Lung (tissue), 12 donors: Measurements from ENCODE around the gene PPP2R3A. TPM values are rescaled to one million over a fixed set of nuclear protein-coding genes. Genes with fewer than 3 reads are reported as not detected.
A peak's percentile ranks its signal among the peaks of the same experiment; 100 is the strongest.

Experiments used
- ATAC-seq: fragments of 200-7000 bp; cut with Tn5 transposase; one replicate; pipeline ENCODE4 v1.9.1; 2020; ENCODE audit warnings: moderate number of reproducible peaks; ENCODE audit not compliant: insufficient read depth, low FRiP score
- DNase-seq, 3 donors: peaks; one replicate each; pipeline ENCODE4 v3.0.0-alpha.2; 2013 to 2017
- H3K27ac ChIP-seq, 2 donors: one replicate each; pipeline ENCODE4 v1.5.1; 2013; ENCODE audit warnings: mild to moderate bottlenecking in 2 of 2, moderate library complexity in 2 of 2, control low read depth in 1 of 2, inconsistent platforms in 1 of 2, low read depth in 1 of 2, low read length in 1 of 2
- H3K27me3 ChIP-seq, 3 donors: one replicate each; pipeline ENCODE4 v1.5.1; 2013; ENCODE audit warnings: low read length in 2 of 3; ENCODE audit not compliant: control insufficient read depth in 3 of 3, insufficient read depth in 3 of 3
- H3K36me3 ChIP-seq, 4 donors: one replicate each; pipeline ENCODE4 v1.5.1; 2013; ENCODE audit warnings: low read length in 4 of 4, mild to moderate bottlenecking in 1 of 4, moderate library complexity in 1 of 4; ENCODE audit not compliant: control insufficient read depth in 4 of 4, insufficient read depth in 4 of 4
- H3K4me1 ChIP-seq, 5 donors: one replicate each; pipeline ENCODE4 v1.5.1; 2013; ENCODE audit warnings: low read length in 5 of 5, mild to moderate bottlenecking in 2 of 5, moderate library complexity in 1 of 5; ENCODE audit not compliant: control insufficient read depth in 5 of 5, insufficient read depth in 5 of 5
- H3K4me3 ChIP-seq: one replicate; pipeline ENCODE4 v1.5.1; 2013; ENCODE audit warnings: mild to moderate bottlenecking, control low read depth, moderate library complexity
- H3K9ac ChIP-seq, 2 donors: one replicate each; pipeline ENCODE4 v1.5.1; 2013; ENCODE audit warnings: low read length in 2 of 2, control low read depth in 1 of 2; ENCODE audit not compliant: insufficient read depth in 1 of 2
- H3K9me3 ChIP-seq, 4 donors: one replicate each; pipeline ENCODE4 v1.5.1; 2013; ENCODE audit warnings: low read length in 3 of 4, mild to moderate bottlenecking in 1 of 4, moderate library complexity in 1 of 4; ENCODE audit not compliant: control insufficient read depth in 4 of 4, insufficient read depth in 3 of 4
- CTCF ChIP-seq: IDR thresholded peaks from 2 replicates; pipeline ENCODE4 v1.5.1; 2012; ENCODE audit warnings: mild to moderate bottlenecking; ENCODE audit errors: control extremely low read depth, extremely low read depth
- WGBS, 2 donors: extraction: QIAGEN DNeasy Blood & Tissue Kit; methylation state at CpG; one replicate each; pipeline ENCODE4 v1.1.7; 2013; 5-methylcytosine and 5-hydroxymethylcytosine counted together
- polyA plus RNA-seq, 2 donors: library from polyadenylated mRNA; stranded (reverse); fragments of 200-250 nt; gene quantifications; one replicate each; pipeline ENCODE4 v1.2.1, GENCODE V29; 2013
- total RNA-seq, 2 donors: library from RNA; depleted of rRNA in 1 of 2; stranded (reverse); fragments of >200 nt in 1 of 2; gene quantifications; one replicate each; pipeline ENCODE4 v1.2.1, GENCODE V29; 2014 to 2021
- donor health status: control.
- donor health status: control.
- donor health status: Bipolar disorder and iron deficiency.
- donor health status: healthy.
- donor health status: DM: yes; HTN: yes; CAD: no.

PPP2R3A gene
- total and polyA plus RNA-seq, 4 donors, result 1.6 to 17.0 (median 4.6) TPM

- no peaks in the 10 kb centered on the region for H3K9me3 ChIP-seq
- H3K4me3 ChIP-seq, result no peak overlapping the region
- peaks cover 0 to 17% (median 0%) of the 10 kb centered on the region in 5 donors for H3K4me1 ChIP-seq
- WGBS, 2 donors, result 63 to 68% methylated on average over 3 of the region's 3 CpGs
- no peak overlapping the region for H3K9ac ChIP-seq
- TF ChIP-seq CTCF, result no peak
- no peak overlapping the region for H3K27ac ChIP-seq
- no peak for DNase-seq
- H3K27me3 ChIP-seq, result no peaks in the 10 kb centered on the region
- no peak for ATAC-seq
- peaks cover 0 to 6% (median under 1%) of the 10 kb centered on the region in 4 donors for H3K36me3 ChIP-seq
Measured at GRCh38 chr3:136070334-136070733, 104.8 kb downstream of the PPP2R3A start.

GRCh38 chr3:136070953-136071949 lies 105.7 kb downstream of the PPP2R3A start:
- H3K9ac ChIP-seq, result no peak overlapping the region
- no peak for ATAC-seq
- WGBS, 2 donors, result 49 to 52% methylated on average over 9 of the region's 9 CpGs

GRCh38 chr3:136074546-136075170 lies 109.1 kb downstream of the PPP2R3A start:
- H3K27me3 ChIP-seq, result no peaks in the 10 kb centered on the region
- 92 to 97% methylated on average over 1 of the region's 1 CpG for WGBS, 2 donors
- H3K9ac ChIP-seq, result no peak overlapping the region
- peaks cover 0 to 2% (median under 1%) of the 10 kb centered on the region in 4 donors for H3K36me3 ChIP-seq
- no peak for ATAC-seq
- no peak overlapping the region for H3K4me3 ChIP-seq
- H3K27ac ChIP-seq, result peak overlapping the region in 1 of 2 donors; percentile 53
- peak in 2 of 3 donors; percentile 22 to 31 for DNase-seq
- no peak for TF ChIP-seq CTCF
- H3K4me1 ChIP-seq, result peaks cover 0 to 20% (median 2%) of the 10 kb centered on the region in 5 donors
- H3K9me3 ChIP-seq, result no peaks in the 10 kb centered on the region

More at GRCh38 chr3:136070953-136071949, 105.7 kb downstream of the PPP2R3A start:
- Histone ChIP-seq H3K36me3 (peaks cover 0 to 4% (median under 1%) of the 10 kb centered on the region in 4 donors), H3K27me3 (no peaks in the 10 kb centered on the region), H3K4me3 (no peak overlapping the region), H3K4me1 (peaks cover 0 to 20% (median 0%) of the 10 kb centered on the region in 5 donors), H3K27ac (peak overlapping the region; percentile 12 to 30), H3K9me3 (no peaks in the 10 kb centered on the region)
- no peak for TF ChIP-seq CTCF
- DNase-seq, result peak; percentile 20 to 40 (median 34)
